Sigmoid colon (tissue), 4 donors: ENCODE data around the gene LRP1B.

Source experiments
- CTCF ChIP-seq, 4 experiments: fragments of 450-650 bp in 3 of 4; fragments of 200-600 bp in 1 of 4; IDR thresholded peaks; one replicate each; pipeline ENCODE4 v1.5.1; 2016 to 2019; ENCODE audit warnings: antibody characterized with exemption in 4 of 4, mild to moderate bottlenecking in 3 of 4, moderate library complexity in 2 of 4
- EP300 ChIP-seq, 4 donors: sonication (generic); formaldehyde crosslinking; IDR thresholded peaks; one replicate each; pipeline ENCODE4 v1.6.1; 2017; ENCODE audit warnings: antibody characterized with exemption in 4 of 4
- POLR2A ChIP-seq, 2 donors: fragments of 450-650 bp; IDR thresholded peaks; one replicate each; pipeline ENCODE4 v1.6.1; 2016; ENCODE audit warnings: antibody characterized with exemption in 2 of 2, mild to moderate bottlenecking in 2 of 2, moderate library complexity in 2 of 2
- POLR2AphosphoS5 ChIP-seq, 4 donors: sonication (generic); formaldehyde crosslinking; IDR thresholded peaks; one replicate each; pipeline ENCODE4 v1.6.1; 2017; ENCODE audit warnings: antibody characterized with exemption in 4 of 4

DNA sequence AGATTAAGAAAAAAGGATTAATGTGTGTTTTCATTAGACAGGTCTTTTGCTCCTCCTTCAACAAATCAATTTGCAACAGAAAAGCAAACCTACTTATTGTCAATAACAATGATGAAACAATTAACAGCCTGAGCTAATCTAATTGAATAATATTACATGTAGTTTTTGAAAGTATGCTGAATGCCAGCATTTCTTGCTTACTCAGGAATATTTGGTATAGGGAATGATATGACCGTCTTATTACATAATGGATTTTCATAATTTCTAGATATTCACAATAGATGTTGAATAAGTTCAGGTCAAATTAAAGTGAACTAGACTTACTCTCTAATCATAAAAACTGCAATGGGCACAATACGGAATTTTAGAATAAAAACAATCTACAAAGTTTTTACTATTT, 1856.9 kb downstream of the LRP1B start:
- TF ChIP-seq EP300 (IDR thresholded peaks at IDR 0.05) (no peak), CTCF (IDR thresholded peaks at IDR 0.05) (no peak), POLR2A (IDR thresholded peaks at IDR 0.05) (no peak), POLR2AphosphoS5 (IDR thresholded peaks at IDR 0.05) (no peak)
